ENCODE data around the gene FOXN3.

DNA sequence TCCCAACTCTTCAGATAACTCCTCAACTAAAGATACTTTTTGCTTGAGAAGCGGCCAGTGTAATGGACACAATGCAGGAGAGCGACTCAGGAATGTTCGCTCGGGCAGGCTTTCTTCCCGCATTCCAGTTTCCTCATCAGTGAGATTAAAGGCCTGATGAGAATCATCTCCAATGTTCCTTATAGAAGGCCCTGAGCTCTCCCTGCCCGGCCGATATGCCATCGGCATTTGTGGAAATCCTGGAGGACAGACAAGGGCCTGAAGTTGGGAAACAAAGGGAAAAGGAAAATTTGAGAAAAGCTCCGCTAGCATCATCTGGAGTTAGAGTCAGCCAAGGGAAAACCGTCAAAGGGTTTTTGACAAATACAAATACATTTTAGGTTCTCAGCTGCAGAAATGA lies 38.0 kb upstream of the FOXN3 start:
- TF ChIP-seq YY1 (IDR thresholded peaks at IDR 0.05; ENCODE audit: insufficient read depth, insufficient read length) = no peak
- no peak for TF ChIP-seq SUZ12 (IDR thresholded peaks at IDR 0.05; ENCODE audit: extremely low read depth, insufficient read depth, insufficient read length)

All from NT2/D1 (cell line).